Mucosa of descending colon (tissue), 3 donors: ENCODE data around the gene SALL1. TPM values are rescaled to one million over a fixed set of nuclear protein-coding genes. Genes with fewer than 3 reads are reported as not detected.

Experiments
- ATAC-seq: fragments of 200-7000 bp; cut with Tn5 transposase; one replicate; pipeline ENCODE4 v1.9.1; 2020; ENCODE audit warnings: mild to moderate bottlenecking, moderate library complexity
- DNase-seq, 3 donors: peaks; one replicate each; pipeline ENCODE4 v3.0.0-alpha.2; 2020
- H3K36me3 ChIP-seq: fragments of 200-600 bp; one replicate; pipeline ENCODE4 v1.8.0; 2021; ENCODE audit warnings: low read depth, mild to moderate bottlenecking
- H3K4me1 ChIP-seq: fragments of 200-600 bp; one replicate; pipeline ENCODE4 v1.8.0; 2021; ENCODE audit warnings: low read depth, mild to moderate bottlenecking
- H3K4me3 ChIP-seq: fragments of 200-600 bp; one replicate; pipeline ENCODE4 v1.8.0; 2021; ENCODE audit warnings: mild to moderate bottlenecking
- H3K9me3 ChIP-seq: fragments of 200-600 bp; one replicate; pipeline ENCODE4 v1.8.0; 2021; ENCODE audit warnings: mild to moderate bottlenecking
- intact Hi-C, 2 donors: fragments of 100-400 bp; cut with DNase I in 1 of 2; cut with micrococcal nuclease in 1 of 2; formaldehyde crosslinking; loops; one replicate each; pipeline versions ENCODE4 v1.11.0 to v1.11.1; 2022; cut with DNase I, micrococcal nuclease
- total RNA-seq, 3 donors: library from RNA; stranded (reverse); fragmentation: NEBNext Ultra II Directional in 2 of 3; extraction: Animal tissue kit (Norgen Biotek cat#: 25700) in 2 of 3; gene quantifications; one replicate each; pipeline versions ENCODE4 v1.2.1 to v1.2.4, GENCODE V29; 2021 to 2023
- TF ChIP-seq, protein P1 (sequence below): fragments of 200-600 bp; IDR thresholded peaks from one replicate; pipeline ENCODE4 v1.8.0; 2022; ENCODE audit warnings: antibody characterized with exemption, mild to moderate bottlenecking
- donor health status: DM: no; HTN: no; CAD: no; lungs with moderate emphysema.
- donor health status: DM: no; HTN: no; CAD: no.
- donor health status: DM: no; HTN: yes; CAD: no.

Gene SALL1
- total RNA-seq, 3 donors from 2014 or later: 1.5 to 2.6 (median 1.7) TPM

DNA sequence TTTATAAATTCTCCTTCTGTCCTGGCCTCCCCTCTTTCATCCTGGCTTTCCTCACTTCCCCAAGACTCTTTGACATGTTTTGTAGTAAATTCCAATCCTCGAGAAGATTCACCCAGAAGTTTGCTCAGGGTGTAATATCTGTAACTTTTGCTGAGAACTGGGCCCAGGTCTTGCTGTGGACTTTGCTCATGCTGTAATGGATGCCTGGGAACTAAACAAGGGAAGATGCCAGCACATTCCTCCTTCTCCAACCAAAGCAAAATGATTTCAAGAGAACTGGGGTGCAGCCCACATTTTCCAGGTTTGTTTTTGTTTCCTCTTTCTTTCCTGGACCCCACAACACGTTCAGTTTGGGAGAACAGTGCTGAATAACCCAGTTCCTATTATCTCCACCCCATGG, 6.6 kb upstream of the SALL1 start:
- Histone ChIP-seq H3K9me3 (no peaks in the 10 kb centered on the region), H3K36me3 (no peaks in the 10 kb centered on the region), H3K4me3 (no peak overlapping the region), H3K4me1 (no peaks in the 10 kb centered on the region)
- TF ChIP-seq, protein P1, sequence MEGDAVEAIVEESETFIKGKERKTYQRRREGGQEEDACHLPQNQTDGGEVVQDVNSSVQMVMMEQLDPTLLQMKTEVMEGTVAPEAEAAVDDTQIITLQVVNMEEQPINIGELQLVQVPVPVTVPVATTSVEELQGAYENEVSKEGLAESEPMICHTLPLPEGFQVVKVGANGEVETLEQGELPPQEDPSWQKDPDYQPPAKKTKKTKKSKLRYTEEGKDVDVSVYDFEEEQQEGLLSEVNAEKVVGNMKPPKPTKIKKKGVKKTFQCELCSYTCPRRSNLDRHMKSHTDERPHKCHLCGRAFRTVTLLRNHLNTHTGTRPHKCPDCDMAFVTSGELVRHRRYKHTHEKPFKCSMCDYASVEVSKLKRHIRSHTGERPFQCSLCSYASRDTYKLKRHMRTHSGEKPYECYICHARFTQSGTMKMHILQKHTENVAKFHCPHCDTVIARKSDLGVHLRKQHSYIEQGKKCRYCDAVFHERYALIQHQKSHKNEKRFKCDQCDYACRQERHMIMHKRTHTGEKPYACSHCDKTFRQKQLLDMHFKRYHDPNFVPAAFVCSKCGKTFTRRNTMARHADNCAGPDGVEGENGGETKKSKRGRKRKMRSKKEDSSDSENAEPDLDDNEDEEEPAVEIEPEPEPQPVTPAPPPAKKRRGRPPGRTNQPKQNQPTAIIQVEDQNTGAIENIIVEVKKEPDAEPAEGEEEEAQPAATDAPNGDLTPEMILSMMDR: no peak
- intact Hi-C loops: no loop called here
- DNase-seq (no peak), ATAC-seq (no peak)

DNA sequence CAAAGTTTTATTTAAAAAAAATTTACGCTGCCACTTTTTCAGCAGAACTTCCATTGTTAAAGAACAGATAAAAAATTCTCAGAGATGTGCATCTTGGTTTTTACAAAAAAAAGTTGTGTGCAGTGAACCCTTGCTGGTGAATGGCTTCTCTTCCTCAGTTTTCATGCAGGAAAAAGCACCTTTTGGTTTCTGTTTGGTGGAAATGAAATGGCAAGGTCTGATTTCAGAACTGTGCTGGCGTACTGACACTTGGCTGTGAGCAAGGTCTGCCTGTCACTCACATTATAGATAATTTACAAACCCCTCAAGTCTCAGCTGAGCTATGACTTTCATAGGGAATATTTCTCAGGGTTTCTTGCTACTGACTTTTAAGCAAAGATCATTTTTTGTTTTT, 5.7 kb upstream of the SALL1 start:
- no peak for ATAC-seq

DNA sequence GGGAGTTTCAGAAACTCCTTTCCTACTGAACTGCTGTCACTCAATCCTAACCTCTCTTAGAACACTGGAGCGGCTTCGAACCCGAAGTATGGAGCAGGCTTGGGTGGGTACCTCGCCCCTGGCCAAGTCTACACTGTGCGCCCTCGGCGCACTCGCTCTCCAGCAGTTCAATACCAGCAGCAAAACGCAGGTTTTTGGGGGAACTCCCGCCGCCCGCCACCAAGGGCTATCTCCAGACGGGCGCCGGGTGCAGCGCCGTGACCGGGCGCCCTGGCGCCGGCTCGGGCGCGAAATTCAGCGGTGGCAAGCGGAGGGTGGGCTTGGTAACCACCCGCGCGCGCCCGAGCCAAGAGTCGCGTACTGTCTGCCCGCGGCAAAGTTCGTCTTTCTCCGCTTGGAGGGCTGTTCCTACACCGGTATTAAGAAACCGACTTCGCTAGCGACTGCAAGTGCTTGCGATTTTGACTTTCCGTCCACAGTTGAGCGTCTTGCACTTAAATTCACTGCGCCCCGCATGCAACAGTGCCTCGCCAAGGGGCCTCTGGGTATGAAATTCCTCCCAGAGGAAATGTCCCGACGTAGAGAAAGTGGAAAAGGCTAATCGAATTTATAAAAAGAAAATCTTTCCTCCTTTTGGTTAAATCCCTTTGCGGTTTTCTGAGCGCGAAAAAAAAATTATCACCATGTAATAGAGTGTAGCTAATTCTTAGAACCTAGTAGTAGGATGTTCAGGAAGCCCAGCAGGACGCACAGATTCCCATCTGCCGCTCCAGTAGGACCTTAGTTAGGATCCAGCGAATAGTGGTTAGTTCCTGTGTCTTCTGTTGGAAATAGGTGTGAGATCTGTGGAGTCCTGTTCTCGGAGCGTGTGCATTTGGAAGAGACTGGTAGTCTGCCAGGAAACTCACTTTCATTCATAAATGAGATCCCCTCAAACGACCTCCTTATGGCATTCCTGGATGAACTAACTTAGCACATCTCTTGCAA, 5.0 kb upstream of the SALL1 start:
- TF ChIP-seq, protein P1: no peak
- no peaks in the 10 kb centered on the region for H3K4me1 ChIP-seq

More for the DNA sequence above, 5.7 kb upstream of the SALL1 start:
- H3K4me3 ChIP-seq: no peak overlapping the region
- H3K36me3 ChIP-seq: no peaks in the 10 kb centered on the region
- TF ChIP-seq, protein P1: no peak
- H3K4me1 ChIP-seq: no peaks in the 10 kb centered on the region
- no peak for DNase-seq
- intact Hi-C loops: no loop called here
- H3K9me3 ChIP-seq: no peaks in the 10 kb centered on the region

DNA sequence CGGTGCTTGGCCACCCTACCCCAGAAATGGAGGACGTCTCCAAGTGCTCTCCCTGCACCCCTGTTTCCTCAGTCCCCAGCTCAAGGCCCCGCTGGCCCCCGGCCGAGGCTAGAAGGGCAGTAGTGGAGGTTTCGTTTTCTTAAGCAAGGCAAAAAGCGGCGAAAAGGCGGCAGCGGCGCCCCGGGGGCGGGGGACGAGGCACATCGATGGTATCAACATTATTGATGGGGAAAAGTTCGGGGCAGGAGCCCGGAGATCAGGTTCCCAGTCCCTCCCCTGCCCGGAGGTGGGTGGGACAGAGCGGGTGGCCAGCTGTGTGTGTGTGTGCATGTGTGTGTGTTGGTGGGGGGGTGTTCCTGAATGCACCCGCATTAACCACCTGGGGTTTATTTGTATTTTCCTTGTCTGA, 4.1 kb upstream of the SALL1 start:
- no peaks in the 10 kb centered on the region for H3K36me3 ChIP-seq
- no peak overlapping the region for H3K4me3 ChIP-seq
- DNase-seq (peak in 1 of 3 donors; percentile 12), ATAC-seq (no peak)
- intact Hi-C loops: no loop called here
- TF ChIP-seq, protein P1: no peak
- H3K4me1 ChIP-seq: no peaks in the 10 kb centered on the region
- H3K9me3 ChIP-seq: no peaks in the 10 kb centered on the region

More for the DNA sequence above, 5.0 kb upstream of the SALL1 start:
- intact Hi-C loops: no loop called here
- H3K9me3 ChIP-seq: no peaks in the 10 kb centered on the region
- DNase-seq: no peak
- no peak overlapping the region for H3K4me3 ChIP-seq
- ATAC-seq: no peak
- H3K36me3 ChIP-seq: no peaks in the 10 kb centered on the region

DNA sequence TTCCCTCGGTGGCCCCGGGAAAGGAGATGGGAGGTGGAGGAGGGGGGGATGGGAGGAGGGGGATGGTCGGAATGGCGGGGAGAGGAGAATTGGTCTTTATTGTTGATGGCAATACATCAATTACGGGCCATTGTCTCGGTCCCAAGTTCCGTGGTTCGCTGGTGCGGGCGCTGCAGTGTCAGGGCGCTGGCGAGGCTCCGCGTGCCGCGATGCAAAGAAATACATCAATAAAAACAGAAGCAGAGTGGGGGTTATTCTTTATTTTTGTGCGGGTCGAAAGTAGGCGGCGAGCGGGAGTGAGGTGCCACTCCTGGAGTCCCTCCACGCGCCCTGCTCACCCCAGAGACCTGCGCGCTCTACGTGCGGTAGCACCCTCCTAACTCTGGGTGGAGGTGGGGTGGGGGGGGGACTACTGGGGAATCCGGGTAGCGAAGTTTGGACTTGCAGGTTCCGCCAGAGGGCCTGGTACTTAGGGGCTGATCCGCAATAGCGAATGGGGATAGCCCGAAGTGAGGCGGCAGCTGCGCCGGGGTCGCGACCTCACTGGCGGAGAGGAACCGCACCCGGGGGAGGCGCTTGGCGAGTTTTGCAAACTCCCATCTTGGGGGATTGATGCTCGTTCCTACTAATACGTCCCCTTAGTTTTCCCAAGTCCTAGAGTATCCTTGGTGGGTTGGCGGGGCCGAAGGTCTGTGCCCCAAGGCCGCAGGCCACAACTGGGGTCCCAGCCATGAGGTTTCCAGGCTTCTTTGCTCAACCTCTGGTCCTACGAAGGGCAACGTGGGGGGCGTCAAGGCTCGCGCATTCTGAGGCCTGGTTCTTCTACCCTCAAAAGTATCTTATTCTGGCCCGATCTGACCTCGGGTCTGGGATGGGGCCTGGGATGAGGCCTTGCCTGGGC, 3.5 kb upstream of the SALL1 start:
- DNase-seq: peak in 1 of 3 donors; percentile 19
- no peaks in the 10 kb centered on the region for H3K9me3 ChIP-seq
- no peak for ATAC-seq
- no peaks in the 10 kb centered on the region for H3K36me3 ChIP-seq
- H3K4me1 ChIP-seq: no peaks in the 10 kb centered on the region
- intact Hi-C loops: no loop called here
- TF ChIP-seq, protein P1: no peak
- H3K4me3 ChIP-seq: no peak overlapping the region
